PC-9 (cell line): ENCODE measurements around the gene GNG10.

Experiments
- EZH2 ChIP-seq: fragments of 200-600 bp; sonication (generic); IDR thresholded peaks from 2 replicates; pipeline ENCODE4 v1.8.0; 2017; ENCODE audit warnings: antibody characterized with exemption, low read depth
- TF ChIP-seq, protein P1 (sequence below): fragments of 200-600 bp; sonication (generic); conservative IDR thresholded peaks from 2 replicates; pipeline ENCODE4 v1.6.1; 2017; ENCODE audit warnings: mixed run types, antibody characterized with exemption, mild to moderate bottlenecking, moderate library complexity

DNA sequence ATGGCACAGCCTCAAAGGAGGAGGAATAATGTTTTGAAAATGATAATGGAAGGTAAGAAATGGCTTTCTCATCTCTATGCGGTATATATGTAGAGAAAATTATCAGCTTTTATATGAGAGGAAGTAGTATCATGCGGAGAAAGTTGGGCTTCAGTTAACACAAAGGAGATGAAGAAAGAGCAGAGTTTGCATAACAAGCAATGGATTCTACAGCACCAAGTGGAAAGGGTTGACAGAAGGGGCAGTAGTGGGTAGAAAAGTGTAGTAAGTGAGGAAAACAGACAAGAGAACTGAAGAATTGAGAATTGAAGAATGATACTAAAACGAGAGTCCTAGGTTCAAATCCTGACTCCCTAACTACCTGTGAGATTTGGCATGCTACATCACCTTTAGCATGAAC lies 51.0 kb downstream of the GNG10 start:
- TF ChIP-seq, protein P1, sequence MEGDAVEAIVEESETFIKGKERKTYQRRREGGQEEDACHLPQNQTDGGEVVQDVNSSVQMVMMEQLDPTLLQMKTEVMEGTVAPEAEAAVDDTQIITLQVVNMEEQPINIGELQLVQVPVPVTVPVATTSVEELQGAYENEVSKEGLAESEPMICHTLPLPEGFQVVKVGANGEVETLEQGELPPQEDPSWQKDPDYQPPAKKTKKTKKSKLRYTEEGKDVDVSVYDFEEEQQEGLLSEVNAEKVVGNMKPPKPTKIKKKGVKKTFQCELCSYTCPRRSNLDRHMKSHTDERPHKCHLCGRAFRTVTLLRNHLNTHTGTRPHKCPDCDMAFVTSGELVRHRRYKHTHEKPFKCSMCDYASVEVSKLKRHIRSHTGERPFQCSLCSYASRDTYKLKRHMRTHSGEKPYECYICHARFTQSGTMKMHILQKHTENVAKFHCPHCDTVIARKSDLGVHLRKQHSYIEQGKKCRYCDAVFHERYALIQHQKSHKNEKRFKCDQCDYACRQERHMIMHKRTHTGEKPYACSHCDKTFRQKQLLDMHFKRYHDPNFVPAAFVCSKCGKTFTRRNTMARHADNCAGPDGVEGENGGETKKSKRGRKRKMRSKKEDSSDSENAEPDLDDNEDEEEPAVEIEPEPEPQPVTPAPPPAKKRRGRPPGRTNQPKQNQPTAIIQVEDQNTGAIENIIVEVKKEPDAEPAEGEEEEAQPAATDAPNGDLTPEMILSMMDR = no peak
- no peak for TF ChIP-seq EZH2
